Measurements from ENCODE around the gene ADAMTSL1. TPM values are rescaled to one million over a fixed set of nuclear protein-coding genes. Genes with fewer than 3 reads are reported as not detected.

The ADAMTSL1 gene
- total RNA-seq, 1 experiment from 2014 or later, result not detected

GRCh38 chr9:18896004-18896403 is 422.1 kb downstream of the ADAMTSL1 start:
- ChIA-PET POLR2A (no interaction called here), RAD21 (ENCODE audit: low non-redundant PET in 1 of 2, low total read pairs in 2 of 2, uncharacterized antibody in 2 of 2, unreplicated experiment in 2 of 2) (no interaction called here), CTCF (no interaction called here)
- intact Hi-C loops (cut with micrococcal nuclease), result loop anchor here (10.0 kb wide), 1 partner anchor 59 kb away; no protein-coding TSS in a partner anchor
- H3K4me2 ChIP-seq (ENCODE audit: low read length), result no peak overlapping the region
- no peak overlapping the region for H2AFZ ChIP-seq (ENCODE audit: low read depth, low read length, poor library complexity, severe bottlenecking)
- peaks cover 0 to 7% of the 10 kb centered on the region in 2 experiments; a peak in 2 of 4 replicates for H3K9me3 ChIP-seq (ENCODE audit: control insufficient read depth in 1 of 2, insufficient read depth in 1 of 2, low read depth in 1 of 2, low read length in 2 of 2)
- no peaks in the 10 kb centered on the region for H3K4me1 ChIP-seq (ENCODE audit: control insufficient read depth in 1 of 2, insufficient read depth in 2 of 2, low read length in 2 of 2)
- H3K79me2 ChIP-seq (ENCODE audit: insufficient read depth, low read length), result no peaks in the 10 kb centered on the region
- no TSS peak for BruUV-seq (replicated peaks)
- DNase-seq (ENCODE audit: low read depth, low spot score) (no peak), ATAC-seq (no peak)
- no peaks in the 10 kb centered on the region for H4K20me1 ChIP-seq (ENCODE audit: insufficient read depth)
- H3K36me3 ChIP-seq (ENCODE audit: control insufficient read depth in 1 of 2, insufficient read depth in 2 of 2, low read length in 2 of 2), result no peaks in the 10 kb centered on the region
- H3K27ac ChIP-seq (ENCODE audit: low read depth, low read length), result no peak overlapping the region
- no peaks in the 10 kb centered on the region for H3K9me2 ChIP-seq (ENCODE audit: insufficient read depth)
- H3K27me3 ChIP-seq (ENCODE audit: insufficient read depth, low read length), result no peaks in the 10 kb centered on the region
- TF ChIP-seq YY1 (IDR thresholded peaks at IDR 0.05; ENCODE audit: extremely low read depth, insufficient replicate concordance, low read depth, low read length) (no peak), JUND (IDR thresholded peaks at IDR 0.05) (no peak), ZNF274 (IDR thresholded peaks at IDR 0.05; ENCODE audit: low read depth, low read length) (no peak), ZFX (IDR thresholded peaks at IDR 0.05) (no peak), ELF1 (IDR thresholded peaks at IDR 0.05; ENCODE audit: borderline replicate concordance, low read depth) (no peak), RAD21 (IDR thresholded peaks at IDR 0.05; ENCODE audit: low read depth) (no peak), CBX3 (IDR thresholded peaks at IDR 0.05; ENCODE audit: low read depth) (no peak), ZBTB33 (IDR thresholded peaks at IDR 0.05; ENCODE audit: extremely low read depth, insufficient replicate concordance, low read length) (no peak), EZH2phosphoT487 (IDR thresholded peaks at IDR 0.05; ENCODE audit: borderline replicate concordance) (no peak), TCF7L2 (IDR thresholded peaks at IDR 0.05; ENCODE audit: borderline replicate concordance, extremely low read depth, insufficient read depth, insufficient read length) (no peak)
- TF ChIP-seq, protein P1, sequence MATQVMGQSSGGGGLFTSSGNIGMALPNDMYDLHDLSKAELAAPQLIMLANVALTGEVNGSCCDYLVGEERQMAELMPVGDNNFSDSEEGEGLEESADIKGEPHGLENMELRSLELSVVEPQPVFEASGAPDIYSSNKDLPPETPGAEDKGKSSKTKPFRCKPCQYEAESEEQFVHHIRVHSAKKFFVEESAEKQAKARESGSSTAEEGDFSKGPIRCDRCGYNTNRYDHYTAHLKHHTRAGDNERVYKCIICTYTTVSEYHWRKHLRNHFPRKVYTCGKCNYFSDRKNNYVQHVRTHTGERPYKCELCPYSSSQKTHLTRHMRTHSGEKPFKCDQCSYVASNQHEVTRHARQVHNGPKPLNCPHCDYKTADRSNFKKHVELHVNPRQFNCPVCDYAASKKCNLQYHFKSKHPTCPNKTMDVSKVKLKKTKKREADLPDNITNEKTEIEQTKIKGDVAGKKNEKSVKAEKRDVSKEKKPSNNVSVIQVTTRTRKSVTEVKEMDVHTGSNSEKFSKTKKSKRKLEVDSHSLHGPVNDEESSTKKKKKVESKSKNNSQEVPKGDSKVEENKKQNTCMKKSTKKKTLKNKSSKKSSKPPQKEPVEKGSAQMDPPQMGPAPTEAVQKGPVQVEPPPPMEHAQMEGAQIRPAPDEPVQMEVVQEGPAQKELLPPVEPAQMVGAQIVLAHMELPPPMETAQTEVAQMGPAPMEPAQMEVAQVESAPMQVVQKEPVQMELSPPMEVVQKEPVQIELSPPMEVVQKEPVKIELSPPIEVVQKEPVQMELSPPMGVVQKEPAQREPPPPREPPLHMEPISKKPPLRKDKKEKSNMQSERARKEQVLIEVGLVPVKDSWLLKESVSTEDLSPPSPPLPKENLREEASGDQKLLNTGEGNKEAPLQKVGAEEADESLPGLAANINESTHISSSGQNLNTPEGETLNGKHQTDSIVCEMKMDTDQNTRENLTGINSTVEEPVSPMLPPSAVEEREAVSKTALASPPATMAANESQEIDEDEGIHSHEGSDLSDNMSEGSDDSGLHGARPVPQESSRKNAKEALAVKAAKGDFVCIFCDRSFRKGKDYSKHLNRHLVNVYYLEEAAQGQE (IDR thresholded peaks at IDR 0.05; ENCODE audit: low read depth), result no peak
- TF ChIP-seq, protein P2, sequence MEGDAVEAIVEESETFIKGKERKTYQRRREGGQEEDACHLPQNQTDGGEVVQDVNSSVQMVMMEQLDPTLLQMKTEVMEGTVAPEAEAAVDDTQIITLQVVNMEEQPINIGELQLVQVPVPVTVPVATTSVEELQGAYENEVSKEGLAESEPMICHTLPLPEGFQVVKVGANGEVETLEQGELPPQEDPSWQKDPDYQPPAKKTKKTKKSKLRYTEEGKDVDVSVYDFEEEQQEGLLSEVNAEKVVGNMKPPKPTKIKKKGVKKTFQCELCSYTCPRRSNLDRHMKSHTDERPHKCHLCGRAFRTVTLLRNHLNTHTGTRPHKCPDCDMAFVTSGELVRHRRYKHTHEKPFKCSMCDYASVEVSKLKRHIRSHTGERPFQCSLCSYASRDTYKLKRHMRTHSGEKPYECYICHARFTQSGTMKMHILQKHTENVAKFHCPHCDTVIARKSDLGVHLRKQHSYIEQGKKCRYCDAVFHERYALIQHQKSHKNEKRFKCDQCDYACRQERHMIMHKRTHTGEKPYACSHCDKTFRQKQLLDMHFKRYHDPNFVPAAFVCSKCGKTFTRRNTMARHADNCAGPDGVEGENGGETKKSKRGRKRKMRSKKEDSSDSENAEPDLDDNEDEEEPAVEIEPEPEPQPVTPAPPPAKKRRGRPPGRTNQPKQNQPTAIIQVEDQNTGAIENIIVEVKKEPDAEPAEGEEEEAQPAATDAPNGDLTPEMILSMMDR (IDR thresholded peaks at IDR 0.05 in 2 of 3, conservative IDR thresholded peaks at IDR 0.05 in 1 of 3; ENCODE audit: borderline replicate concordance in 1 of 3, insufficient read depth in 1 of 3, low read depth in 2 of 3, low read length in 2 of 3), result no peak
- no peak overlapping the region for H3K4me3 ChIP-seq (replicated peaks in 1 of 2; ENCODE audit: low read depth in 1 of 2, low read length in 2 of 2)
- H3K9ac ChIP-seq (ENCODE audit: low read length), result no peak overlapping the region
